ENCODE measurements around the gene MERTK. TPM values are rescaled to one million over a fixed set of nuclear protein-coding genes. Genes with fewer than 3 reads are reported as not detected.
A peak's percentile ranks its signal among the peaks of the same experiment; 100 is the strongest.

MERTK gene
- total and polyA plus RNA-seq, 2 of the 13 experiments (the other 11 are each of a cell fraction or from before 2014, with no cell fraction given) = 37.3 to 44.7 TPM

DNA sequence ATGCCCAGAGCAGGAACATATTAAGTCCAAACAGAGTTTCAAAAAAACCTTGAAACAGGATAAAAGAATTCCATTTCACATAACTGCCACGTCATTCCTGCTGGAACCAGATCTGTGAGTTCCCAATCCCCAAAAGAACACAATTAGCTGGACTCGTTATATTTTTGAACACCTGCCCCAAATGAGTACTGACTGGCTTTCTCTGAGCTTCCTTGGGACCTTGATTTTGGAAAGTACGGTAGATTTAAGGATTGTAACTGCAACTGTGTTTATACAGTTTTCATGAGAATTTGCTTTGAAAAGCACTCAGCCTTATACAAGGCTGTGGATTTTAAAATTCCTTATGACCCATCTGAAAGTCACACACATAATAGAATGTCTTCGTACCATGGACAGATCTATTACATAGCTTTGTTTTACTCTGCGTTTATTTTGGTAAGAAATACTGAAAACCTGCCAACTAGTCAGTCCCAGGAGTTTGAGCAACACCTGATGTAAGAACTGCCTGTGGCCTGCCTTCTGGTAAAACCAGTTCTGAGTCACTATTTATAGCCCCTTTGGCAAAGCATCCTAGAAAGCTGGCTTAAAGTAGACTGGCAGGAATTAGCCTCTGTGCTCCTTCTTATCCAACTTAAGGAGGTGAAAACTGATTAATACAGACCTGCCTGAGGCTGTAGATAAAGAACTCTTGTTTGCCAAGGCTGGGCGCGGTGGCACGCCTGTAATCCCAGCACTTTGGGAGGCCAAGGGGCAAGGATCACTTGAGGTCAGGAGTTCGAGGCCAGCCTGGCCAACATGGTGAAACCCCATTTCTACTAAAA is 48.1 kb downstream of the MERTK start (continued):
- TF ChIP-seq FUBP1 (CRISPR knock-in tag; IDR thresholded peaks at IDR 0.05; ENCODE audit: borderline replicate concordance) (no peak), ZNF672 (CRISPR knock-in tag; IDR thresholded peaks at IDR 0.05) (no peak), NR2F6 (IDR thresholded peaks at IDR 0.05) (peak; percentile 69), NR2F6 (CRISPR knock-in tag; IDR thresholded peaks at IDR 0.05) (0 out of 2 replicates have a peak, but pooled peaks have one; percentile 25), ZNF121 (CRISPR knock-in tag; IDR thresholded peaks at IDR 0.05) (no peak), TGIF2 (CRISPR knock-in tag; IDR thresholded peaks at IDR 0.05) (no peak), DBP (CRISPR knock-in tag; IDR thresholded peaks at IDR 0.05; ENCODE audit: not compliant biosample characterization) (no peak), KDM3A (CRISPR knock-in tag; IDR thresholded peaks at IDR 0.05; ENCODE audit: low read depth) (no peak), ZNF282 (IDR thresholded peaks at IDR 0.05; ENCODE audit: partially characterized antibody) (no peak), ELF1 (CRISPR knock-in tag; IDR thresholded peaks at IDR 0.05) (no peak), TBX2 (CRISPR knock-in tag; IDR thresholded peaks at IDR 0.05; ENCODE audit: borderline replicate concordance) (no peak), ZMAT3 (CRISPR knock-in tag; conservative IDR thresholded peaks at IDR 0.05) (no peak), ZNF256 (CRISPR knock-in tag; conservative IDR thresholded peaks at IDR 0.05) (0 out of 2 replicates have a peak, but pooled peaks have one; percentile 57), ZNF180 (CRISPR knock-in tag; IDR thresholded peaks at IDR 0.05; ENCODE audit: borderline replicate concordance, low read depth) (no peak), GMEB1 (CRISPR knock-in tag; IDR thresholded peaks at IDR 0.05; ENCODE audit: borderline replicate concordance) (no peak), NFE2L2 (IDR thresholded peaks at IDR 0.05; ENCODE audit: low read length) (peak; percentile 57; the same call in 1 of the 2 replicates), FOXJ3 (CRISPR knock-in tag; IDR thresholded peaks at IDR 0.05; ENCODE audit: borderline replicate concordance) (no peak), RBFOX2 (IDR thresholded peaks at IDR 0.05; ENCODE audit: low read depth, low read length) (no peak), ZFP36L2 (CRISPR knock-in tag; IDR thresholded peaks at IDR 0.05) (no peak), TEAD2 (CRISPR knock-in tag; IDR thresholded peaks at IDR 0.05) (no peak), RXRA (CRISPR knock-in tag; IDR thresholded peaks at IDR 0.05) (peak; percentile 71; the same call in 1 of the 2 replicates), HNRNPL (IDR thresholded peaks at IDR 0.05; ENCODE audit: low read depth, low read length) (no peak), ZNF260 (CRISPR knock-in tag; IDR thresholded peaks at IDR 0.05; ENCODE audit: borderline replicate concordance, low read depth) (no peak), SATB2 (CRISPR knock-in tag; IDR thresholded peaks at IDR 0.05) (no peak)
